NCI-H128 (cell line): ENCODE measurements around the gene AP1M2.
"Not testable (repeated sequence)": the region's sequence is repeated elsewhere in the genome, so short reads cannot be mapped to it uniquely, and the experiment has no call there.

Experiments
- DNase-seq: peaks from one replicate; lab custom pipeline; 2025; ENCODE audit not compliant: unreplicated experiment; lab: John Stamatoyannopoulos, UW

AP1M2 gene

GRCh38 chr19:10602330-10603083 lies 15.4 kb upstream of the AP1M2 start:
- peak; percentile 29 for DNase-seq

DNA sequence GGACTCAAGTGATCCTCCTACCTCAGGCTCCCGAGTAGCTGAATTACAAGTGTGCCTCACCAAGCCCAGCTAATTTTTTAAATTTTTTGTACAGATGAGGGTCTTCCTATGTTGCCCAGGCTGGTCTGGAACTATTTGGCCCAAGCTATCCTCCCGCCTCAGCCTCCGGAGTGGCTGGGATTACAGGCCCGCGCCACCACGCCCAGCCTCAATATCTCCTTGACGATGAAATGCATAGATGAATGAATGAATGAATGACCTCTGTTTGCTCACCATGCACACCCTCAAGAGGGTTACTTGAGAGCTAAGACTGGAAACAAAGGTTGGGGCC lies 14.9 kb upstream of the AP1M2 start:
- DNase-seq: no peak

GRCh38 chr19:10600149-10600548 lies 13.0 kb upstream of the AP1M2 start:
- DNase-seq: no peak

- DNase-seq: no peak
Measured at GRCh38 chr19:10593820-10594637, 6.9 kb upstream of the AP1M2 start.

GRCh38 chr19:10593148-10593547 lies 6.0 kb upstream of the AP1M2 start:
- DNase-seq: no peak

- DNase-seq: no peak
Measured at GRCh38 chr19:10587839-10588150, 683 bp upstream of the AP1M2 start.

GRCh38 chr19:10586396-10586795 lies 716 bp downstream of the AP1M2 start:
- no peak for DNase-seq

GRCh38 chr19:10583036-10583776 lies 3.9 kb downstream of the AP1M2 start:
- DNase-seq: no peak

GRCh38 chr19:10582091-10582490 lies 5.0 kb downstream of the AP1M2 start:
- no peak for DNase-seq

DNA sequence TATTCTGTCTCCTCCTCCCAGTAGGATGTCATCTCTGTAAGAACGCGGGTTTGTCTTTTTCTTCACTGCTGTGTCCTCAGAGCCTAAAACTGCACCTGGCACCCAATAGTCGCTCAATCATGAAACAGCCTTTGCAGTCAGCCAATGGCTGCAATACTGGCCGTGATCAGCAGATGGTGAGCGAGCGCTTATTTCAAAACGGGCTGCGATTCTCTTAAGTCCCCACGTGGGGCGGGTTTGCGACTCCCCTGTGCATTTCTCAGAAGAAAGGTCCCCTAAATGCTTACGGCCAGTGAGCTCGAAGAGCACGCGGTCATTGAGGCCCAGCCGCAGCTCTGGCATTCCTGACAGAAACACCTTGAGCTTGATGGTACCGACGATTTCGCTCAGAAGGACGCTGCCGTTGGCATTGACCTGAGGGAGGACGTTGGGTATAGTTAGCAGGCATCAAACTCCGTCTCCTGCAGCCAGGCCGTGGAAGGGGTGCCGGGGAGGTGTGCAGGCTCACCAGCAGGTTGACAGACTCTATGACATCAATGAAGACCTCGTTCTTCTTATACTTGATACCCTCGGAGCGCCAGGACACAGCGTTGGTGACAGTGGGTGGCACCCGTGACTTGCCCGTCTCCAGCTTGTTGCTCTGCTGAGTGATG lies 6.0 kb downstream of the AP1M2 start:
- DNase-seq: peak; percentile 82

GRCh38 chr19:10577951-10578350 lies 9.2 kb downstream of the AP1M2 start:
- DNase-seq: no peak

GRCh38 chr19:10575011-10575716 lies 11.9 kb downstream of the AP1M2 start:
- no peak for DNase-seq

DNA sequence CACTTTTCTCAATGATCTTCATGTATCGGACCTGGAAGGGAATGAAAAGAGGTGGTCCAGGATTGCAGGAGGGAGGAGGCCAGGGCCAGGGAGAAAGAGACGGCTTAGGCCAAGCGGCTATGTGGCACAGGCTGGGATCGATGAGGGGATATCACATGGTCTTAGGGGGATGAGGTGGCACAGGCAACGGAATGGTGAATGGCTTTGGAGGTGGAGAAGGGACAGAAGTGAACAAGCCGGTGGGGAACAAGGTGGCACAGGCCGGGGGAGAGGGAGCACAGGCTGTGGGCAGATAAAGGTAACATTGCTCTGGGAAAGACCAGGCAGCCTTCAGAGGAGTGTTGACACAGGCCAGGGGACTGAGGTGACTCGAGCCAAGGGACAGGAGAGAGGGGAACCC lies 12.7 kb downstream of the AP1M2 start:
- no peak for DNase-seq

DNA sequence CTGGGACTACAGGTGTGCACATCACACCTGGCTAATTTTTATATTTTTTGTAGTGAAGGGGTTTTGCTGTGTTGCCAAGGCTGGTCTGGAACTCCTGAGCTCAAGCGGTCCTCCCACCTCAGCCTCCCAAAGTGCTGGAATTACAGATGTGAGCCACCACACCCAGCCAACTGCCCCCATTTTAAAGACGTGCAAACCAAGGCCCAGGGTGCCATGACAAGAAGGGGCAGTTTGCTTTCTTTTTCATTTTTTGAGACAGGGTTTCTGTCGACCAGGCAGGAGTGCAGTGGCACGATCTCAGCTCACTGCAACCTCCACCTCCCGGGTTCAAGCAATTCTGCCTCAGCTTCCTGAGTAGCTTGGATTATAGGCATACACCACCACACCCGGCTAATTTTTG lies 13.3 kb downstream of the AP1M2 start:
- not testable (repeated sequence) for DNase-seq

DNA sequence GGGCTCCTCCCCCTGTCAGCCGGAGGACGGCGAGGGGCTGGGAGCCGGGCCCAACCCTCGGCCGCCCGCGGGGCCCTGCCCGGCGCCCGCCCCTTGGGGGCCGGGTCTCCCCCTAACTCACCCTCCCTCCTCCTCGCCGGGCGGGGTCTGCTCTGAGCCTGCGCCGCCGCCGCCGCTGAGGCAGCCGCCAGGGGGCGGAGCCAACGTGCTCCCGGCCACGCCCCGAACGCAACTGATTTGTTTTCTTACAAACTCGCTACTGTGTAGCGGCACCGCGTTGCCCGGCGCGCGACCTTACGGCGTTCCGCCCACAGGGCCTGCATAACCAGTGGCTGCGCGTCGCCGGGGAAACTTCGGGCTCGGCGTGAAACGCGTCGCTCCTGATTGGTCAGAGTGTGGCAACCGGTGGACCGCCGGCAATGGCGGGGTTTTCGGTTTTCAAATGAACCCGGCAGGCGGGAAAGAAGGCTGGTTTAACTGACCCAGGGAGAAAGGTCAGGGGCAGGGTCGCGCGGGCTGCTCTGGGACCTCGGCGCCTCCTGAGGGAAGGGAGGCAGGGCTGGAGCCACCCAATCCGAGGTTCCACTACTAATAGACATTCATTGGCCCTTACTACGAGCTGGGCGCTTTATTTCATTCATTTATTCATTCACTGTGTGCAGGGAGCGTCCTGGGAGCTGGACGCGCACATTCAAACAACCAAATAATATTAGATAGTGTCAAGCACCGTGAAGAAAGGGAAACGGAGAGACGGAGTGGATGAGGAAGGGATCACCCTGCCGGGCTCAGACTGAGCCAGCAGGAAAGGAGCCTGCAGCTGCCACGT lies 18.1 kb downstream of the AP1M2 start, which contains the start of gene CDKN2D:
CDKN2D (minus strand) TSS at position 154 of the 826 bp plus-strand sequence. CDS start 326 bp downstream, outside the sequence.
- peak; percentile 99 for DNase-seq

- peak; percentile 31 for DNase-seq
Measured at GRCh38 chr19:10568062-10568825, 18.9 kb downstream of the AP1M2 start.

DNA sequence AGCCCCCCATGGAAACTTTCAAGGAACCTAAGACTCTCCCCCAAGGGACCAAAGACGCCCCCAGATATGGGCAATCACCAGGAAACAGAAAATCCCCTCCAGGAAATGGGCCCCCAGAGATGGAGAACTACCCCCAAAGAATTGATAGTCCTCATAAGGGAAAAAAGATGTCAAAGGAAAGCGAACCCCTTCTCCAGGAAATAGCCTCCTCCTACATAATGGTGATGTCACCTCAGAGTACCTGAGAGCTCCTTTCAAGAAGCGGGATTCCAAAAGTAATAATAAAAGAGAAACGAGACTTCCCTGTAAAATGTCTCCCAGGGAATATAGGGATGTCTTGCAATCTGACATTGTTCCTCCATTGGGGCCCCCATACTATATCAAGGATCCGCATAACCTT lies 19.5 kb downstream of the AP1M2 start:
- no peak for DNase-seq

- no peak for DNase-seq
Measured at GRCh38 chr19:10566658-10567410, 20.3 kb downstream of the AP1M2 start.

- no peak for DNase-seq
Measured at GRCh38 chr19:10566408-10566657, 20.8 kb downstream of the AP1M2 start.
